Panc1 (cell line): ENCODE data around the gene CEBPZ. TPM values are rescaled to one million over a fixed set of nuclear protein-coding genes. Genes with fewer than 3 reads are reported as not detected.

Source experiments
- ATAC-seq: fragments of 200-7000 bp; cut with Tn5 transposase; 2 replicates; pipeline ENCODE4 v1.9.1; 2020; ENCODE audit warnings: mild to moderate bottlenecking, moderate library complexity
- Bru-seq: library from RNA; stranded (reverse); fragments of 400-500 nt; gene quantifications from one replicate; lab custom pipeline; 2021; lab: Mats Ljungman, UMichigan
- BruChase-seq, 2 experiments: library from RNA; stranded (reverse); fragments of 400-500 nt; gene quantifications; one replicate each; lab custom pipeline; 2021; lab: Mats Ljungman, UMichigan
- BruUV-seq: library from RNA; stranded (reverse); fragments of 400-500 nt; replicated peaks from 2 replicates; lab custom pipeline; 2021; lab: Mats Ljungman, UMichigan
- CTCF ChIA-PET: fragments of 300-600 bp; sonication (Branson Sonifier 250); formaldehyde crosslinking; loops from one replicate; lab custom pipeline; 2022; ENCODE audit warnings: antibody characterized with exemption; lab: Charles Lee
- POLR2A ChIA-PET: fragments of 300-600 bp; sonication (Branson Sonifier 250); formaldehyde crosslinking; loops from one replicate; lab custom pipeline; 2022; ENCODE audit warnings: antibody characterized with exemption; lab: Charles Lee
- DNase-seq: peaks from one replicate; pipeline ENCODE4 v3.0.0-alpha.2; 2010; ENCODE audit warnings: low read depth, low spot score
- H3K27ac ChIP-seq: 2 replicates; pipeline ENCODE4 v1.5.1; 2011; ENCODE audit warnings: mild to moderate bottlenecking, low read length, inconsistent platforms
- H3K27me3 ChIP-seq: fragments of 200-500 bp; sonication (Bioruptor generic); 2 replicates; pipeline ENCODE4 v1.6.0; 2014; ENCODE audit warnings: low read length, inconsistent platforms; ENCODE audit not compliant: control insufficient read depth, insufficient read depth
- H3K36me3 ChIP-seq: fragments of 200-500 bp; sonication (Bioruptor generic); 2 replicates; pipeline ENCODE4 v1.5.1; 2014; ENCODE audit warnings: inconsistent platforms, mild to moderate bottlenecking, low read length, moderate library complexity; ENCODE audit not compliant: control insufficient read depth, insufficient read depth
- H3K4me1 ChIP-seq: 2 replicates; pipeline ENCODE4 v1.5.1; 2011; ENCODE audit warnings: inconsistent platforms, mild to moderate bottlenecking, low read length, moderate library complexity; ENCODE audit not compliant: control insufficient read depth, insufficient read depth
- H3K4me3 ChIP-seq, 2 experiments: 2 replicates each; pipeline ENCODE4 v1.5.1; 2011 to 2012; ENCODE audit warnings: low read depth in 2 of 2, low read length in 2 of 2, mild to moderate bottlenecking in 2 of 2, inconsistent platforms in 1 of 2, moderate library complexity in 1 of 2
- H3K9me3 ChIP-seq: fragments of 200-500 bp; sonication (Bioruptor generic); 2 replicates; pipeline ENCODE4 v1.5.1; 2014; ENCODE audit warnings: low read depth, mild to moderate bottlenecking, inconsistent platforms, low read length, moderate library complexity; ENCODE audit not compliant: control insufficient read depth, insufficient read depth
- POLR2AphosphoS5 ChIP-seq: IDR thresholded peaks from 2 replicates; pipeline ENCODE4 v1.6.1; 2012; ENCODE audit warnings: mild to moderate bottlenecking, low read depth, low read length, moderate library complexity
- SIN3A ChIP-seq: IDR thresholded peaks from 2 replicates; pipeline ENCODE4 v1.6.1; 2012; ENCODE audit warnings: low read depth, mild to moderate bottlenecking, low read length, moderate library complexity, borderline replicate concordance; ENCODE audit not compliant: insufficient read depth
- TCF7L2 ChIP-seq: IDR thresholded peaks from 2 replicates; pipeline ENCODE4 v1.6.1; 2011; ENCODE audit warnings: mild to moderate bottlenecking, low read depth, low read length, inconsistent platforms
- in situ Hi-C: cut with HindIII; loops from 2 replicates; pipeline ENCODE4 v1.10.0; 2016; ENCODE audit warnings: low sequenced_read_pairs, low pct_unique_long_range_greater_than_20kb
- intact Hi-C: fragments of 100-400 bp; cut with micrococcal nuclease; formaldehyde crosslinking; loops from one replicate; pipeline ENCODE4 v1.10.0; 2022; ENCODE audit not compliant: unreplicated experiment
- long read RNA-seq: library from polyadenylated mRNA; unstranded; transcript quantifications from one replicate; pipeline ENCODE4 v2.0.0, GENCODE V29; 2021; ENCODE audit not compliant: unreplicated experiment
- polyA plus RNA-seq: library from polyadenylated mRNA; unstranded; fragments of >200 nt; gene quantifications from one replicate; pipeline ENCODE4 v1.2.1, GENCODE V29; 2012; ENCODE audit warnings: missing spikeins; ENCODE audit not compliant: insufficient read length
- total RNA-seq: library from RNA; stranded (reverse); gene quantifications from one replicate; pipeline ENCODE4 v1.2.1, GENCODE V29; 2021; ENCODE audit not compliant: unreplicated experiment
- TF ChIP-seq, protein P1 (sequence below): fragments of 450-650 bp; IDR thresholded peaks from 2 replicates; pipeline ENCODE4 v1.5.1; 2017; ENCODE audit warnings: mild to moderate bottlenecking
- TF ChIP-seq, protein P2 (sequence below), 2 experiments: IDR thresholded peaks; 2 replicates each; pipeline ENCODE4 v1.6.1; 2011 to 2012; ENCODE audit warnings: low read depth in 2 of 2, control low read depth in 1 of 2, low read length in 1 of 2, mild to moderate bottlenecking in 1 of 2, moderate library complexity in 1 of 2; ENCODE audit not compliant: insufficient read depth in 1 of 2

Gene CEBPZ, protein sequence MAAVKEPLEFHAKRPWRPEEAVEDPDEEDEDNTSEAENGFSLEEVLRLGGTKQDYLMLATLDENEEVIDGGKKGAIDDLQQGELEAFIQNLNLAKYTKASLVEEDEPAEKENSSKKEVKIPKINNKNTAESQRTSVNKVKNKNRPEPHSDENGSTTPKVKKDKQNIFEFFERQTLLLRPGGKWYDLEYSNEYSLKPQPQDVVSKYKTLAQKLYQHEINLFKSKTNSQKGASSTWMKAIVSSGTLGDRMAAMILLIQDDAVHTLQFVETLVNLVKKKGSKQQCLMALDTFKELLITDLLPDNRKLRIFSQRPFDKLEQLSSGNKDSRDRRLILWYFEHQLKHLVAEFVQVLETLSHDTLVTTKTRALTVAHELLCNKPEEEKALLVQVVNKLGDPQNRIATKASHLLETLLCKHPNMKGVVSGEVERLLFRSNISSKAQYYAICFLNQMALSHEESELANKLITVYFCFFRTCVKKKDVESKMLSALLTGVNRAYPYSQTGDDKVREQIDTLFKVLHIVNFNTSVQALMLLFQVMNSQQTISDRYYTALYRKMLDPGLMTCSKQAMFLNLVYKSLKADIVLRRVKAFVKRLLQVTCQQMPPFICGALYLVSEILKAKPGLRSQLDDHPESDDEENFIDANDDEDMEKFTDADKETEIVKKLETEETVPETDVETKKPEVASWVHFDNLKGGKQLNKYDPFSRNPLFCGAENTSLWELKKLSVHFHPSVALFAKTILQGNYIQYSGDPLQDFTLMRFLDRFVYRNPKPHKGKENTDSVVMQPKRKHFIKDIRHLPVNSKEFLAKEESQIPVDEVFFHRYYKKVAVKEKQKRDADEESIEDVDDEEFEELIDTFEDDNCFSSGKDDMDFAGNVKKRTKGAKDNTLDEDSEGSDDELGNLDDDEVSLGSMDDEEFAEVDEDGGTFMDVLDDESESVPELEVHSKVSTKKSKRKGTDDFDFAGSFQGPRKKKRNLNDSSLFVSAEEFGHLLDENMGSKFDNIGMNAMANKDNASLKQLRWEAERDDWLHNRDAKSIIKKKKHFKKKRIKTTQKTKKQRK
- total RNA-seq (63.8 TPM), Bru-seq, nascent RNA (percentile 92 among the genes with signal in this experiment), BruChase-seq, experiment 1, labeled RNA remaining after a 2-hour chase (percentile 95 among the genes with signal in this experiment), BruChase-seq, experiment 2, labeled RNA remaining after a 6-hour chase (percentile 93 among the genes with signal in this experiment)
- polyA plus RNA-seq, result 24.3 TPM
- long read RNA-seq, transcript CEBPZ-201 (16 exons, 3,463 nt), result major isoform, 100 of 191 reads
- long read RNA-seq, partial matches to known transcripts, result 19 of 191 reads
- long read RNA-seq, other reads (novel, unspliced or antisense), result 72 of 191 reads

DNA sequence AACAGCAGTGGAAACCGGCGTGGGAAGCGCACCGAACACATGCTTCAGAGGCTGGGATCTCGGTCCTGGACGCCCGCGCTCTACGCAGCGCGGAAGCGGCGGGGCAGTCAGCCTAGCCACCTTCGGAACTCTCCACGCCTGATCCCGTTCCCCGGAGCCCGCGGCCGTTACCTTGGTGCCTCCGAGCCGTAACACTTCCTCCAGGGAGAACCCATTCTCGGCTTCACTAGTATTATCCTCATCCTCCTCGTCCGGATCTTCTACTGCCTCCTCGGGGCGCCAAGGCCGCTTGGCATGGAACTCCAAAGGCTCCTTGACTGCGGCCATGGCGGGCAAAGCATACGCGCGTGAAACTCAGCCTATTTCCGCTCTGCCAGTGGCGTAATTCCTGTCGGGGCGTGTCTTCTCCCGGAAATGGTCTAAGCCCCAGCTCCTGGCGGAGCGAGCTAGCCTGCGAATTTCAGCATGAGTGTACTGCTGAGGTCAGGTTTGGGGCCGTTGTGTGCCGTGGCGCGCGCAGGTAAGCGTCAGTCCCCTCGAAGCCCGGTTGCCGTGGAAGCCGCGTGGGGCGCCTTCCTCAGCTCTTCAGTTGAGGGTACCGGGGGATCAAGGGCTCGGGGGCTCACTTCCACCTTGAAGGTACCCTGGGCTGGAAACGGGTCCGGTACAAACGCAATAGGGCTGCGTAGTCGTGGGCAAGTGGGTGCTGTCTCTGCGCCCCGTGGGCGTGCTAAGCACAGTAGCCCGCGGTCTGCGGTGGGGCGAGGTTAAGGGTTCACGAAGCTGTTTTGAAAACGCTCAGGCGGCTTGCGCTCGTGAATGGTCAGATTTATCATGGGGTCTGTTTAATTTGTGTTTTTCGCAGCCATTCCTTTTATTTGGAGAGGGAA is at the start of gene CEBPZ, which contains the start of gene NDUFAF7:
CEBPZ (minus strand) TSS at position 356 of the 890 bp plus-strand sequence; CDS start at position 327, 29 bp downstream.
NDUFAF7 (plus strand) TSS at position 418 of the 890 bp plus-strand sequence; CDS start at position 466, 48 bp downstream.
- peaks cover 23% of the 10 kb centered on the region for H3K36me3 ChIP-seq
- peak; percentile 71 for DNase-seq
- H3K9me3 ChIP-seq, result no peaks in the 10 kb centered on the region
- H3K4me1 ChIP-seq, result peaks cover 16% of the 10 kb centered on the region
- in situ Hi-C loops, result no loop called here
- intact Hi-C loops, result loop anchor here (10.0 kb wide), 1 partner anchor 67 kb away; no protein-coding TSS in a partner anchor
- peak within 1 kb of the TSS; percentile 87 for H3K27ac ChIP-seq
- no peaks in the 10 kb centered on the region for H3K27me3 ChIP-seq
- CTCF ChIA-PET, result interaction anchor here (0.5 kb wide), 1 partner anchor 41 kb away, joined by 3 read pairs; no protein-coding TSS in a partner anchor
- TF ChIP-seq, protein P1, sequence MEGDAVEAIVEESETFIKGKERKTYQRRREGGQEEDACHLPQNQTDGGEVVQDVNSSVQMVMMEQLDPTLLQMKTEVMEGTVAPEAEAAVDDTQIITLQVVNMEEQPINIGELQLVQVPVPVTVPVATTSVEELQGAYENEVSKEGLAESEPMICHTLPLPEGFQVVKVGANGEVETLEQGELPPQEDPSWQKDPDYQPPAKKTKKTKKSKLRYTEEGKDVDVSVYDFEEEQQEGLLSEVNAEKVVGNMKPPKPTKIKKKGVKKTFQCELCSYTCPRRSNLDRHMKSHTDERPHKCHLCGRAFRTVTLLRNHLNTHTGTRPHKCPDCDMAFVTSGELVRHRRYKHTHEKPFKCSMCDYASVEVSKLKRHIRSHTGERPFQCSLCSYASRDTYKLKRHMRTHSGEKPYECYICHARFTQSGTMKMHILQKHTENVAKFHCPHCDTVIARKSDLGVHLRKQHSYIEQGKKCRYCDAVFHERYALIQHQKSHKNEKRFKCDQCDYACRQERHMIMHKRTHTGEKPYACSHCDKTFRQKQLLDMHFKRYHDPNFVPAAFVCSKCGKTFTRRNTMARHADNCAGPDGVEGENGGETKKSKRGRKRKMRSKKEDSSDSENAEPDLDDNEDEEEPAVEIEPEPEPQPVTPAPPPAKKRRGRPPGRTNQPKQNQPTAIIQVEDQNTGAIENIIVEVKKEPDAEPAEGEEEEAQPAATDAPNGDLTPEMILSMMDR, result no peak
- TF ChIP-seq, protein P2, sequence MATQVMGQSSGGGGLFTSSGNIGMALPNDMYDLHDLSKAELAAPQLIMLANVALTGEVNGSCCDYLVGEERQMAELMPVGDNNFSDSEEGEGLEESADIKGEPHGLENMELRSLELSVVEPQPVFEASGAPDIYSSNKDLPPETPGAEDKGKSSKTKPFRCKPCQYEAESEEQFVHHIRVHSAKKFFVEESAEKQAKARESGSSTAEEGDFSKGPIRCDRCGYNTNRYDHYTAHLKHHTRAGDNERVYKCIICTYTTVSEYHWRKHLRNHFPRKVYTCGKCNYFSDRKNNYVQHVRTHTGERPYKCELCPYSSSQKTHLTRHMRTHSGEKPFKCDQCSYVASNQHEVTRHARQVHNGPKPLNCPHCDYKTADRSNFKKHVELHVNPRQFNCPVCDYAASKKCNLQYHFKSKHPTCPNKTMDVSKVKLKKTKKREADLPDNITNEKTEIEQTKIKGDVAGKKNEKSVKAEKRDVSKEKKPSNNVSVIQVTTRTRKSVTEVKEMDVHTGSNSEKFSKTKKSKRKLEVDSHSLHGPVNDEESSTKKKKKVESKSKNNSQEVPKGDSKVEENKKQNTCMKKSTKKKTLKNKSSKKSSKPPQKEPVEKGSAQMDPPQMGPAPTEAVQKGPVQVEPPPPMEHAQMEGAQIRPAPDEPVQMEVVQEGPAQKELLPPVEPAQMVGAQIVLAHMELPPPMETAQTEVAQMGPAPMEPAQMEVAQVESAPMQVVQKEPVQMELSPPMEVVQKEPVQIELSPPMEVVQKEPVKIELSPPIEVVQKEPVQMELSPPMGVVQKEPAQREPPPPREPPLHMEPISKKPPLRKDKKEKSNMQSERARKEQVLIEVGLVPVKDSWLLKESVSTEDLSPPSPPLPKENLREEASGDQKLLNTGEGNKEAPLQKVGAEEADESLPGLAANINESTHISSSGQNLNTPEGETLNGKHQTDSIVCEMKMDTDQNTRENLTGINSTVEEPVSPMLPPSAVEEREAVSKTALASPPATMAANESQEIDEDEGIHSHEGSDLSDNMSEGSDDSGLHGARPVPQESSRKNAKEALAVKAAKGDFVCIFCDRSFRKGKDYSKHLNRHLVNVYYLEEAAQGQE (IDR thresholded peaks at IDR 0.05; ENCODE audit: insufficient read depth in 1 of 2, low read depth in 2 of 2, low read length in 1 of 2), result no peak
- 0 out of 2 replicates have a peak, but pooled peaks have one; percentile 43 for TF ChIP-seq TCF7L2
- peak; percentile 94 for TF ChIP-seq POLR2AphosphoS5
- peak; percentile 95 for TF ChIP-seq SIN3A
- H3K4me3 ChIP-seq, result peak within 1 kb of the TSS; percentile 64 to 90
- no TSS peak for BruUV-seq
- peak; percentile 99 for ATAC-seq
- POLR2A ChIA-PET, result interaction anchor here (0.6 kb wide), 1 partner anchor 63 kb away, joined by 3 read pairs; no protein-coding TSS in a partner anchor
